Measurements from ENCODE around the gene SSH2. TPM values are rescaled to one million over a fixed set of nuclear protein-coding genes. Genes with fewer than 3 reads are reported as not detected.

The SSH2 gene
- total and polyA plus RNA-seq, 7 experiments from 2014 or later, result 33.9 to 109 (median 76.2) TPM

- peaks cover 15 to 60% (median 41%) of the 10 kb centered on the region in 7 donors for H3K4me1 Mint-ChIP-seq
- no peak overlapping the region for H3K27ac ChIP-seq (ENCODE audit: low read depth, low read length)
- no peak for DNase-seq
- no peaks in the 10 kb centered on the region for H3K27me3 ChIP-seq (ENCODE audit: control insufficient read depth in 2 of 2, insufficient read depth in 2 of 2, low read length in 2 of 2)
- ChIA-PET POLR2A (no interaction called here), CTCF (interaction anchor here (0.9 kb wide), 1 partner anchor 12 kb away, joined by 3 read pairs; no protein-coding TSS in a partner anchor)
- peaks cover 3 to 17% (median 12%) of the 10 kb centered on the region in 5 donors for H3K36me3 Mint-ChIP-seq
- peak overlapping the region in 8 of 9 donors; percentile 5 to 68 (median 56) for H3K27ac Mint-ChIP-seq
- H3K4me3 ChIP-seq (ENCODE audit: low read length), result no peak overlapping the region
- H3K36me3 ChIP-seq (ENCODE audit: control insufficient read depth in 2 of 3, insufficient read depth in 3 of 3, low read length in 3 of 3), result peaks cover 0 to 48% (median 14%) of the 10 kb centered on the region in 3 experiments
- H3K4me3 Mint-ChIP-seq, result no peak overlapping the region
- H3K9me3 ChIP-seq (ENCODE audit: control insufficient read depth in 2 of 3, low read length in 3 of 3), result no peaks in the 10 kb centered on the region
- ATAC-seq, result no peak
- H3K27me3 Mint-ChIP-seq, result no peaks in the 10 kb centered on the region
- no peaks in the 10 kb centered on the region for H3K9me3 Mint-ChIP-seq
- intact Hi-C loops (cut with micrococcal nuclease), result no loop called here
- no peaks in the 10 kb centered on the region for H3K4me1 ChIP-seq (ENCODE audit: control insufficient read depth in 2 of 2, insufficient read depth in 2 of 2, low read length in 2 of 2)
These were observed 301.4 kb downstream of the SSH2 start for GRCh38 chr17:29628644-29629043.

DNA sequence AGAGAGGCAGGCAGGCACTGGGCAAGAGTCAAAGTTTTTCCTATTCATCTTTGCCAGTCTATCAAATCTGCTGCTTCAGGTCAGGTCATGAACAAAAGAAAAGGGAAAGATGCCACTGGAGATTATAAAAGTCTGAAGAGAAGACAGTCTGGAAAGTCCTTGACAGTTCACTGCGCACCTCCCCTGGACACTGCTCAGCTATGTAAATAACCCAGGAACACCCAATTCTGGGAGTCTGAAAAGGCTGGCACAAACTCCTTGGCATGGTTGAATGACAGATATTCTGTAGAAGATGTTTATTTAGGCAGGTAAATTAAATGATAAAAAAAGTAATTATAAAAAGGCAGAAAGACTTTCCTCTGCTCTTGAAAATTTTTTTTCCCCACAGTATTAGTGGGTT, 302.1 kb downstream of the SSH2 start:
- Histone ChIP-seq H3K4me1 (ENCODE audit: control insufficient read depth in 2 of 2, insufficient read depth in 2 of 2, low read length in 2 of 2) (peaks cover 0 to 5% of the 10 kb centered on the region in 2 donors), H3K36me3 (ENCODE audit: control insufficient read depth in 2 of 3, insufficient read depth in 3 of 3, low read length in 3 of 3) (peaks cover 0 to 41% (median 14%) of the 10 kb centered on the region in 3 experiments), H3K27me3 (ENCODE audit: control insufficient read depth in 2 of 2, insufficient read depth in 2 of 2, low read length in 2 of 2) (no peaks in the 10 kb centered on the region), H3K27ac (ENCODE audit: low read depth, low read length) (no peak overlapping the region), H3K4me3 (ENCODE audit: low read length) (no peak overlapping the region), H3K9me3 (ENCODE audit: control insufficient read depth in 2 of 3, low read length in 3 of 3) (no peaks in the 10 kb centered on the region)
- intact Hi-C loops (cut with micrococcal nuclease), result no loop called here
- POLR2A ChIA-PET, result no interaction called here
- H3K27me3 Mint-ChIP-seq, result no peaks in the 10 kb centered on the region
- ATAC-seq (no peak), DNase-seq (no peak)
- peak overlapping the region in 7 of 9 donors; percentile 27 to 88 (median 63) for H3K27ac Mint-ChIP-seq
- H3K4me1 Mint-ChIP-seq, result peaks cover 17 to 66% (median 46%) of the 10 kb centered on the region in 7 donors
- H3K9me3 Mint-ChIP-seq, result no peaks in the 10 kb centered on the region
- CTCF ChIA-PET, result no interaction called here
- H3K36me3 Mint-ChIP-seq, result peaks cover 3 to 17% (median 12%) of the 10 kb centered on the region in 5 donors
- no peak overlapping the region for H3K4me3 Mint-ChIP-seq

DNA sequence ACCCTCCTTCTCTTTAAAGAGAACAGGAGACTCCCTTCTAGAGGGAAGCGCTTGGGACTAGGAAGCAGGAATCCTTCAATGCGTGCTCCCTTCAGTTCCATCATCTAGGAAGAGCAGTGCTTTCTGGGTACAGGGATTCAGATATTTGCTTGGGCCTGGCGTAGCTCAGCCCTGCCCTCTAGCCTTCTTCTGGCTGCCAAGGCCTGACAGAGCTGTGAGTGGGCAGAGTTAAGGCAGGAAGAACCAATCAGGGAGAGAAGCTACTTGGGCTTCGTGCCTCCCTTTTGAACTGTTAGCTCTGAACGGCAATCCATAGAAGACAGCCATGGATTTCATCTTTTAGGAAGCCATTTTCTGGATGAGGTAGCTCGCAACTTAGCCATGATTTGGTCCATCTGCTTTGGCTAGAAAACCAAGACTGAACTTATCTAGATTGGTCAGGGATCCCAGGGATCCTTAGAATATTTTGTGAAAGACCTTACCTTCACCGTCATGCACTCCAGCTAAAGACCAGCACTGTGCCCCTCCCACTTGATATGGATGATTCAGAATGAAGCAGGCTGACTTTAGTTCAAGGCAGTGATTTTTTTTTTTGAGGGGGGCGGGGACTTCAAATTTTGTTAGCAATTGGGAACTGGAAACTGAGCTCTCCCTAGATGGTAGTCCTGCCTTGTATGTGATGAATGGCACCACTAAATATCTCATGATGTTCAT, 304.8 kb downstream of the SSH2 start:
- H3K4me1 Mint-ChIP-seq, result peaks cover 18 to 64% (median 53%) of the 10 kb centered on the region in 7 donors
- intact Hi-C loops (cut with micrococcal nuclease), result no loop called here

GRCh38 chr17:29624586-29624985, 305.4 kb downstream of the SSH2 start:
- peaks cover 4 to 13% of the 10 kb centered on the region in 2 donors for H3K4me1 ChIP-seq (ENCODE audit: control insufficient read depth in 2 of 2, insufficient read depth in 2 of 2, low read length in 2 of 2)
- intact Hi-C loops (cut with micrococcal nuclease), result no loop called here
- Mint-ChIP-seq H3K27ac (peak overlapping the region in 6 of 9 donors; percentile 17 to 68 (median 52)), H3K27me3 (peaks cover 0 to 7% (median 0%) of the 10 kb centered on the region in 5 donors), H3K9me3 (no peaks in the 10 kb centered on the region), H3K4me1 (peaks cover 14 to 58% (median 48%) of the 10 kb centered on the region in 7 donors), H3K36me3 (peaks cover 0 to 5% (median 0%) of the 10 kb centered on the region in 5 donors), H3K4me3 (peak overlapping the region in 2 of 10 donors; percentile 6 to 16)
- H3K36me3 ChIP-seq (ENCODE audit: control insufficient read depth in 2 of 3, insufficient read depth in 3 of 3, low read length in 3 of 3), result peaks cover 0 to 12% (median 0%) of the 10 kb centered on the region in 3 experiments
- H3K9me3 ChIP-seq (ENCODE audit: control insufficient read depth in 2 of 3, low read length in 3 of 3), result no peaks in the 10 kb centered on the region
- ChIA-PET CTCF (interaction anchor here (0.8 to 2.1 kb wide), 4 partner anchors 8 to 307 kb away, joined by 3 to 9 read pairs (median 4); no protein-coding TSS in a partner anchor), POLR2A (interaction anchor here (0.6 to 1.7 kb wide), 3 partner anchors 9 to 1270 kb away, joined by 3 to 5 read pairs (median 4); no protein-coding TSS in a partner anchor)
- no peaks in the 10 kb centered on the region for H3K27me3 ChIP-seq (ENCODE audit: control insufficient read depth in 2 of 2, insufficient read depth in 2 of 2, low read length in 2 of 2)
- no peak overlapping the region for H3K27ac ChIP-seq (ENCODE audit: low read depth, low read length)
- no peak for DNase-seq
- H3K4me3 ChIP-seq (ENCODE audit: low read length), result no peak overlapping the region
- ATAC-seq, result no peak

More for the DNA sequence above, 304.8 kb downstream of the SSH2 start:
- Mint-ChIP-seq H3K27me3 (peaks cover 0 to 4% (median 0%) of the 10 kb centered on the region in 5 donors), H3K36me3 (peaks cover 0 to 5% (median 0%) of the 10 kb centered on the region in 5 donors), H3K9me3 (no peaks in the 10 kb centered on the region), H3K4me3 (peak overlapping the region in 3 of 10 donors; percentile 6 to 16 (median 8)), H3K27ac (peak overlapping the region in 8 of 9 donors; percentile 1 to 84 (median 52))
- ChIA-PET POLR2A (interaction anchor here (0.6 to 1.7 kb wide), 4 partner anchors 12 to 1271 kb away, joined by 3 to 5 read pairs (median 3); no protein-coding TSS in a partner anchor), CTCF (interaction anchor here (0.8 to 2.1 kb wide), 4 partner anchors 8 to 306 kb away, joined by 3 to 9 read pairs (median 4); no protein-coding TSS in a partner anchor)
- Histone ChIP-seq H3K36me3 (ENCODE audit: control insufficient read depth in 2 of 3, insufficient read depth in 3 of 3, low read length in 3 of 3) (peaks cover 0 to 14% (median 0%) of the 10 kb centered on the region in 3 experiments), H3K27me3 (ENCODE audit: control insufficient read depth in 2 of 2, insufficient read depth in 2 of 2, low read length in 2 of 2) (no peaks in the 10 kb centered on the region), H3K9me3 (ENCODE audit: control insufficient read depth in 2 of 3, low read length in 3 of 3) (no peaks in the 10 kb centered on the region), H3K4me1 (ENCODE audit: control insufficient read depth in 2 of 2, insufficient read depth in 2 of 2, low read length in 2 of 2) (peaks cover 4 to 13% of the 10 kb centered on the region in 2 donors), H3K27ac (ENCODE audit: low read depth, low read length) (no peak overlapping the region), H3K4me3 (ENCODE audit: low read length) (no peak overlapping the region)
- ATAC-seq, result no peak
- DNase-seq, result no peak

DNA sequence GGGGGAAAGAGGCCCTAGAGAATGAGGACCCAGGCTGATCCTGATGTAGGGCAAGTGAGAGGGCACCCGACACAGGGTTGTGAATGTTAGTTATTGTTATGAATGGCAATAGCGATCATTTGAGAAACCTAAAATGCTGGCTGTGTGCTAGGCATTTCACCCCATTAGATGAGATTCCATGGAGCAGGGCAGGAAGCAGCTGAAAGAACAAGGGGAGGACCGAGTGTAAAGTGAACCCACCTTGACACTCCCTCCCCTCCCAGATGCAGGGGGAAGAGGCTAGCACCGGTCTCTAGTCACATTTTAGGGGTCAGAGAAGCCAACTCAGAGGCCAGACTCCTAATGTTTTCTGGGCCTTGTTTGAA, 306.8 kb downstream of the SSH2 start:
- peaks cover 0 to 10% (median 0%) of the 10 kb centered on the region in 5 donors for H3K27me3 Mint-ChIP-seq

More for the DNA sequence above, 306.8 kb downstream of the SSH2 start:
- H3K27ac Mint-ChIP-seq, result peak overlapping the region in 8 of 9 donors; percentile 13 to 88 (median 48)
- H3K4me1 Mint-ChIP-seq, result peaks cover 12 to 47% (median 38%) of the 10 kb centered on the region in 7 donors
- no peaks in the 10 kb centered on the region for H3K9me3 Mint-ChIP-seq
- Histone ChIP-seq H3K4me3 (ENCODE audit: low read length) (peak overlapping the region; percentile 68), H3K27me3 (ENCODE audit: control insufficient read depth in 2 of 2, insufficient read depth in 2 of 2, low read length in 2 of 2) (no peaks in the 10 kb centered on the region), H3K4me1 (ENCODE audit: control insufficient read depth in 2 of 2, insufficient read depth in 2 of 2, low read length in 2 of 2) (peaks cover 4 to 13% of the 10 kb centered on the region in 2 donors), H3K36me3 (ENCODE audit: control insufficient read depth in 2 of 3, insufficient read depth in 3 of 3, low read length in 3 of 3) (peaks cover 0 to 1% (median 0%) of the 10 kb centered on the region in 3 experiments), H3K9me3 (ENCODE audit: control insufficient read depth in 2 of 3, low read length in 3 of 3) (no peaks in the 10 kb centered on the region), H3K27ac (ENCODE audit: low read depth, low read length) (no peak overlapping the region)
- H3K4me3 Mint-ChIP-seq, result peak overlapping the region; percentile 63 to 85 (median 78)
- ATAC-seq, result no peak
- intact Hi-C loops (cut with micrococcal nuclease), result no loop called here
- ChIA-PET POLR2A (interaction anchor here (0.8 to 1.0 kb wide), 5 partner anchors 10 to 154 kb away, joined by 3 to 5 read pairs (median 3); no protein-coding TSS in a partner anchor), CTCF (interaction anchor here (0.8 kb wide), 1 partner anchor 16 kb away, joined by 3 read pairs; no protein-coding TSS in a partner anchor)
- DNase-seq, result no peak
- peaks cover 0 to 4% (median 0%) of the 10 kb centered on the region in 5 donors for H3K36me3 Mint-ChIP-seq
